CD4-positive, alpha-beta T cell treated with Interleukin-10 for 1 hour (primary cell): ENCODE results near the gene KCNH1.
A peak's percentile ranks its signal among the peaks of the same experiment; 100 is the strongest.
"Not testable (repeated sequence)": the region's sequence is repeated elsewhere in the genome, so short reads cannot be mapped to it uniquely, and the experiment has no call there.

Source experiments
- DNase-seq: peaks from one replicate; pipeline ENCODE4 v3.0.0-alpha.2; 2020

Gene KCNH1

DNA sequence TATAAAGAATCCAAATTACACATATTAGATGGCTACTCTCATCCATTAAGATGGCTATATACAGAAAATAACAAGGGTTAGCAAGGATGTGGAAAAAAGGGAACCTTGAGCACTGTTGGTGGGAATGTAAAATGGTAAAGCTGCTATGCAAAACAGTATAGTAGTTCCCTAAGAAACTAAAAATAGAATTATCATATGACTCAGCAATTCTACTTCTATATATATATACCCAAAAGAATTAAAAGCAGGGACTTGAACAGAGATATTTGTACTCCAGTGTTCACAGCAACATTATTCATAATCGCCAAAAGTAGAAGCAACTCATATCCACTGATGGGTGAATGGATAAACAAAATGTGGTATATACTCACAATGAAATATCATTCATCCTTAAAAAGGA is 126.1 kb downstream of the KCNH1 start:
- DNase-seq: no peak

DNA sequence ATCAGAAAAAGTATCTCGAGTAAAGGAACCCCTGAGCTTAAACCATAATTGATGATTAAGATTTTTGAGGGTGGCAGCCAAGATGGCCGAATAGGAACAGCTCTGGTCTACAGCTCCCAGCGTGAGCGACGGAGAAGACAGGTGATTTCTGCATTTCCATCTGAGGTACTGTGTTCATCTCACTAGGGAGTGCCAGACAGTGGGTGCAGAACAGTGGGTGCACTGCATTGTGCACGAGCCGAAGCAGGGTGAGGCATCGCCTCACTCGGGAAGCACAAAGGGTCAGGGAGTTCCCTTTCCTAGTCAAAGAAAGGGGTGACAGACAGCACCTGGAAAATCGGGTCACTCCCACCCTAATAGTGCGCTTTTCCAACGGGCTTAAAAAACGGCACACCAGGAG is 138.0 kb downstream of the KCNH1 start:
- DNase-seq: not testable (repeated sequence)

DNA sequence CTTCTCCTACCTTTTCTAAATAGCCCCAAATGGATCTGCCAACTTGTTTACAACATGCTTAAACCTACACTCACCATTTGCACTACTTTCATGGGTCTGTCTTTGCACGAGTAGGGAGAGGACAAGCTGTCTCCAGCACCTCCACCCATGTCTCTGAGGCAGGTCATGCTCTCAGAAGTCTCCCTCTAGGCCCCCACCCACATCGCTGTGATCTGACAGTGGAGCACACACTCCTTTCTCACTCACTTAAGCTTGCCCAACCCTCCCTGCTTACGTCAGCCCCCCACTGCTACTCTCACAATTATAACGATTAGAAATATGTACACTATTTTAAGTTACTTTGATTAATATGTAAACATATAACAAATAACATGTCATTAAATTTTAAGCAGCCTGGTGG is 141.1 kb downstream of the KCNH1 start:
- no peak for DNase-seq

DNA sequence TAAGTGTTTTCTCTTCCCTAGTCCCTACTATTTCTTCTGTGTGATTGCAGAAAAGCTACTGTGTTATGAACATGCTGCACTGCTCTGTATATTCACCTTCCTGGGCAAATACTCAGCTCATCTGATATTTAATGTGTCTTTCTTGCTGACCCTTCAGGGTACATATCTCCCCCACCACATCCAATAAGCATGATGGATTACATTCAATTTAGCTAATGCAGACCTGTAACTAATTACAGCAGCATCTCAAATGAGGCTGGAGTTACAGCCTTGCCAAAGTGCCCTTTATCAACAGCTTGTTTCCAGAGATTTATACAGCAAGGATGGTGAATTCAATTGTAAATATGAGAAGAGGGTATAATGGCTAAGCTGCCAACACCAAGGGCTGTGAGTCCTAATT is 144.0 kb downstream of the KCNH1 start:
- DNase-seq: no peak

DNA sequence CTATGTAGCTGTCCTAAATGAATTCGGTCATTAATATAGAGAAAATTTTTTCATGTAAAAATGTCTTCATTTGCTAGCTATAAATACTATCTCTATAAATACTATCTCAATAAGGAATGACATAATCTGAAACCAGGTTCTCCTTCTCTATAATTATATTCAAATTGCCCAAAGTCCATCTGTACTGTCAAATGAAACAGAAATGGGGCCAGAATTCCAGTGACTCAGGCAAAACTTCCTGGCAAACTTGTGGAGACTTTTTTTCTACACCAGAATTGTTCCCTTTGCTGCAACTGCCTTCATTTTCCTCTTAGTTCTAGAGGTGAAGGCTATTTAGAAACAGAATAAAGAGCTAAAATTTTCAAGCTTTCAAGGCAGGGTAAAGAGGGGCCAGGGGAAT is 152.5 kb downstream of the KCNH1 start:
- no peak for DNase-seq

DNA sequence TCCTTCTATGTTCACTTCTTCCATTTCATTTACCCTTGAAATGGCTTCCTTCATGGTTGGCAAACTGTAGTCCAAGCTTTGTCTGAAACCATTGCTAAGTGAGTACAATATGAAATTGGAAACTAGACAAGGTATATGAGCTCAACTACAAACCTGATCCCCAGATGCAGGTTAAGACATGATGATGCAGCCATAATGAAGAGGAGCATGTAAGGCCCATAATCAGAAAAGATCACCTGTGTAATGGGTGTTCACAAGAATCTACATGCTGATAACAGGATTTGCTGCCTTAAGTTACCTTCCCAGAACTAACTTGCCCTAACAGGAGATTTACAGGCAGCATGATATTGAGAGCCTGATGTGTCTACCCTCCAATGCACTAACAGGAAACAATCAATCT is 153.9 kb downstream of the KCNH1 start:
- DNase-seq: no peak

DNA sequence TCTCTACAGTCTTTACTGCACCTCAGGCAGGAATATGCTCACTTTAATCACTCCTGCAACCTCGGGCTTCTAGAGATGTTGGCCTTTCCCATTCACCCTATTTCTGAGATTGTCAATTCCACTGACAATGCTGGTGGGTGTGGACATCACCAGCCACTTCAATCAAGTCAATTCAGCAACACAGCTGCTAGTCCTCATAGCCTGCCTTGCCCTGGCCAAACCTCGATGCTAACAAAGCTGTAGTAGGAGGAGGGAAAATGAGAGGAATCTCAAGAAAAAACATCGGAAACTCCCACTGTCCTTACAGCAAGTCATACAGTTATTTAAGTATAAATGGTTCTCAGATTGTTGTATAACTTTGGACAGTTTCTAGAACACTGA is 155.0 kb downstream of the KCNH1 start:
- no peak for DNase-seq

DNA sequence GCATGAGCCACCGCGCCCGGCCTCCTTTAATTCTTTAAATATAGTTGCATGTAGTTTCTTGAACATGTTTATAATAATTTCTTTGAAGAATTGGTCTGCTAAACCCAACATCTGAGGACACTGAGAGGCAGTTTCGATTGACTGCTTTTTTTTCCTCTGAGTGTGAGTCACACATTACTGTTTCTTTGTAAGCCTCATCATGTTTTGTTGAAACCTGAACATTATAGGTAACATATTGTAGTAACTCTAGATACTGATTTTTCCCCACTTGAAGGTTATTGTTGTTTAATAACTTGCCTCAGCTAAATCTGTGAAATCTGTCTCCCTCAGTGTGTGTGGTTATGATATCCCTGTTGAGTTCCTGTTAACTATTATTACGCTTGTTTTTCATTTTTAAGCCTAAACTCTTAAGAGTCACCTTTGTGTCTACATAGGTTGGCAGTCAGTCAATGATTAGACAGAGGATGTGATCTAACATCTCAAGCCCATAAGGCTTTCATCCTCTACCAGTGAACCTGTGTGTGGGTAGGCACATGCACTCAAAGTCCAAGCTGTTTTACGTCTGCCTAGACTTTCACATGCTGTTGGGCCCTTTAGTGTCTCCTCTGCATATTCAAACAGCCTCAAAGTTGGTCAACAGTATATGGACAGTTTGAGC is 155.5 kb downstream of the KCNH1 start:
- DNase-seq: no peak

DNA sequence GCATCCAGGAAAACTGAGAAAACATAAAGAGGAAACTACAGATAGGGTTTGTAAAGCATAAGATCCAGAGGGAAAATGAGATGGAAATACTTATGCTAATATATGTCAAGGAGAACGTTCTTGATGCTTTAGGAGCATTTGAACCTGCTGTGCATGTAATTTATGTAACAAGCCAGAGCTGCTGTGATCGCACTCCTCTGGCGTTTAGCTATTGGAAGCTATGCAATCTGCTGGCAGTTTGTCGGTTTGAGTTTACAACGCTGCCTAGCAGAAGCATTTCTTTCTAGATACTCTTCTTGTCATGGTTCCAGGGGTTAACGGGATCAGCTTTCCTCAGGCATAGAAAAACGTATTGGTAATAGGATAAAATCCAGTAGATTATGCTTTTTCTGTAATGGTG is 182.7 kb downstream of the KCNH1 start:
- DNase-seq: no peak

DNA sequence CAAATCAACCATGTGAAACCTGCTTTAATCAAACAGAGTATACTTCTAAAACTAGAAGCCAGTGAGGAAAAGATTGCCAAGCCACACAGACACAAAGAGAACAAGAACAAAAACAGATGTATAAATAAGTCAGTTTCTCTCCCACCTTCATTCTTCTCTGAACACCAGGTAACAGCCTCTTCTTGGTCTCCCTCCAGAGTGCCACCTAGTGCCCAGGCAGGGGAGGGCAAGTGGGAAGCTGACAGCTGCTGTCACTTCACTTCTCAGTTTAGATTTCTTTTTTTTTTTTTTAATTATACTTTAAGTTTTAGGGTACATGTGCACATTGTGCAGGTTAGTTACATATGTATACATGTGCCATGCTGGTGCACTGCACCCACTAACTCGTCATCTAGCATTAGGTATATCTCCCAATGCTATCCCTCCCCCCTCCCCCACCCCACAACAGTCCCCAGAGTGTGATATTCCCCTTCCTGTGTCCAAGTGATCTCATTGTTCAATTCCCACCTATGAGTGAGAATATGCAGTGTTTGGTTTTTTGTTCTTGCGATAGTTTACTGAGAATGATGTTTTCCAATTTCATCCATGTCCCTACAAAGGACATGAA is 183.9 kb downstream of the KCNH1 start:
- DNase-seq: peak; percentile 45

DNA sequence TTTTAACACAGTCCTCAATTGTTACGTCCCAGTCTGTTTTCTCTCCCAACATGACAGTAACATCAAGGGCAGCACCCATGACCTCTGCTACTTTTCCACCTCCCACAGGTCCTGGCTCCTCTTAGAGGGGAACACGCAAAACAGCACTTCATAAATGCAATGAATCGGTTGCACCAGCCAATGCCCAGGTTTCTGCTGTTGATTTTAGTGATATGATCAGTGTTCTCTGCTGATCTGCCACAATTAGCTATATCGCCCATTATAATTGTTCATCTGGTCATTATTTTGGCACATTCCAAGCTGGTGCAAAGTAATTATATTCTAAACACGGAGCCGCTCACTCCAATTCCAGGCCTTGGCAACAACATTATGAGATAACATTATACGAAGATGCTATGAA is 184.5 kb downstream of the KCNH1 start:
- DNase-seq: no peak

DNA sequence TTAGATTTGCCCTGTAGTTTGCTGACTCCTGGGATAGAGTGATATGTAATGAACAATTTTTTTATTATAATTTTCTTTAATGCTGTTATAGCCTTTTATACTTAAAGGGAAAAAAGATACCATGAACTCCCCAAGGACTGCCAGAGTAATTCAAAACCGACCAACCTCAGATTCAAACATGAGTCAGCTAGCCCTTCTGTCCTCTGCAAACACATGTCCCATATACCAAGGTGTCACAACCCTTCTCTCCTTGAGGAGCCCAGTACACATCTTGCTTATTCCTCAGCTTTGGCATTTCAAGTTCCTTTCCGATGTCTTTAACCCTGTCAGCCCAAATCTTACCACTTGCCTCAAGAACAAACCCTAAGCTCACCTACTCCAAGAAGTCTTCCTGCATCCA is 184.9 kb downstream of the KCNH1 start:
- DNase-seq: no peak

DNA sequence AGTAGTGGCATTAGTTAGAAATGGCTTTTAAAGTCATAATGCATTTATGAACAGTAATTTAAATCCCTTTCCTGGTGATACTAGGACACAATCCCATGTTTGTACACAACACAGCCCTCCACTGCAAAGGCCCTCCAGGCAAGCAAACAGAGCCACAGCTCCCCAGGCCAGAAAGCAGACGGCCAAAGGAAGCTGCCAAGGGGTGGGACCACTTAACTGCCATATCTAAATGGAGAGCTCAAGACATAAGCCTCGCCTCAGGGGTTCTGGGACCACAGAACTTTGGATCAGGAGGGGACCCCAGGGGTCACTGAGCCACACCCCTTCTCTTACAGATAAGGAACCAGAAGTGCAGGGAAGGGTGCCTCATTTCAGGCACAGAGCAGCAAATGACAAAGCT is 189.7 kb downstream of the KCNH1 start:
- no peak for DNase-seq

DNA sequence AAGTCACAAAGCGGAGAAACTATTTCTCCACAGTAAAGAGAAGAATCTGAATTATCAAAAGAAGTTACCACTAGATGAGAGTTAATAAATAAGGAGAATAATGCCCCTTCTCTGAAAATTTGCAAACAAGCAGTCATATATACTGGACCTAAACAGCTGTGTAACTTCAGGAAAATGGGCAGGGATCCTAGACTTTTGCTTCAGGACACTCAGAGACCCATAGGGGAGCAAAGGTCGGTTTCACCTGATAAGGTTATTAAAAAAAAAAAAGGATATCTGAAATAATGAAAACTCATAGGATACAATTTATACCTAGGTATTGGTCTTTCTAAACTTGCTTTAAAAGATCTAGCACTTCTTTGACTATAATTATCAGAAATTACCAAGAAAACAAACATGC is 191.4 kb downstream of the KCNH1 start:
- no peak for DNase-seq

DNA sequence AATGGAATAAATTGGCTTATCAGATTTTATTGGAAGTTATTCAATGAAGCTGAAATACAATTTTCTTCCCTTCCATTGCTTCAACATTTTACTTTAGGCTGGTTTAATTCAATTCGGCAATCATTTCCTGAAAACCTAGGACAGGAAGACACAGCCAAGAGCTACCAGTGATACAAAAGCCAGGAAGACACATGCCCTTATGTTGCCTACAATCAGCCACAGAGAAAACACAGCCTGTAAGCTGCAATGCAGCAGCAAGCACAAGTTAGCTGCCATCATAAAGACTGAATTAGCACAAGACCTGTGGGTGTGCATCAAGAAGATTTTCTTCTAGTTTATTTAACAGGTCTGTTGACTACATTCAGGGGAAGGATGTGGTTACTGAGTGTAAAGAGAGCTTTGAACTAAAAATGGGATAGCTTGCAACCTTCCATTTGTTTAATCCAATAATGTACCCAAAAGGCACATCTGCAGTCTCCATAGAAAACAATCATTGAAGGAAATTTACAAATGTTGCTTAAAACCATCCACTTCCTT is 193.8 kb downstream of the KCNH1 start:
- DNase-seq: no peak

DNA sequence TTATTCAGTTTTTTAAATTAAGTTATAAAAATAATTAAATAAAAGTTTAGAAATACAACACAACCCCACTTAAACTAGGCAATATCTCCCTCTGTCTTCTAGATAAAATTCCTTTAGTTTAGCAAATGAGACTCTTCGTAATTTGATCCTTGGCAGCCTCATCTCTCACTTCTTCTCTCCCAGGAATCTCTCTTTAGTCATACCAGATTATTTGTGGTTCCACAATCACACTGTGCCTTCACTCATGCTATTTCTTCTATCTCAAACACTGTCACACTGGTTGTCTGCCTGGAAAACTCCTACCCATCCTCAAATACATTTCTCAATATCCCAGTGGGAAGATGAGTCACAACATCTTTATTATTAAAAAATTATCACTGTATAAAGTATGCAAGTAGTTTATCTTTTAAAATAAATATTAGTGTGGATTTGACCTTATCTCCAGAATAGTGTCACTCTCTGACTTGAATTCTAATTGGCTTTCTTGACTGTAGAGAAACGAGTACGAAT is 195.5 kb downstream of the KCNH1 start:
- DNase-seq: no peak

DNA sequence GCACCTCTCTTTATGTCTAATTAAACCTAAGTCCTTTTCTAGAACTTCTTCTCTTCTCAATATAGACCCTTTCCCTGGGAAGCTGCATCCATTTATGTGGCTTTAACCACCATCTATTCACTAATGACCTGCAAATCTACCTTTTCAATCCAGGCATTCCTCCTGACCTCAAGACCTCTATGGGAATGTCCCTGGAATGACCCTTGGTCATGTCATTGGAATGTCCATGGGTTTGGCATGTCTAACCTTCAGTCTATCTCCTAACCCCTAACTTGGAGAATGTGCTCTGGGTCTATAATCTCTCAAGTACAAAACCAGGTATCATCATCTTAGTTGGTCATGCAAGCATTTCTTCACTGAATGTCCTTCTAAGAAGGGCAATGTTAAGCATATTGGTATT is 196.1 kb downstream of the KCNH1 start:
- no peak for DNase-seq

DNA sequence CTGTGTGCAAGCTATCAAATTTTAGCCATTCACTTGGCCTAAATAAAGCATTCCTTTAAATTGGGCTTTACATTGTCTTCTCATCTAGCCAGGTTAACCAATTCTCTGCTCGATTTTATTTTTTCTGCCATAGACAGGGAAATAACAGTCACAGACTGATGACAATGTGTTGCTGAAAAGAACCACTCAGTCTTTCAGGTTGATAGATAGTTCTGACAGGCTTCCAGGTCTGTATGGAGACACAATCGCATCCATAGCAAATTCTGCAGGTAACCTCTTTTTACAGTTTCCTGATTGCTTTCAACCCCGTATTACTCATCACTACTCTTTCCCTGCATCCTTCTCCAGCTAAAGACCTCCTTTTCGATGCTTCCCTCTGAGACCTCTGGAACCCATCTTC is 198.0 kb downstream of the KCNH1 start:
- no peak for DNase-seq

DNA sequence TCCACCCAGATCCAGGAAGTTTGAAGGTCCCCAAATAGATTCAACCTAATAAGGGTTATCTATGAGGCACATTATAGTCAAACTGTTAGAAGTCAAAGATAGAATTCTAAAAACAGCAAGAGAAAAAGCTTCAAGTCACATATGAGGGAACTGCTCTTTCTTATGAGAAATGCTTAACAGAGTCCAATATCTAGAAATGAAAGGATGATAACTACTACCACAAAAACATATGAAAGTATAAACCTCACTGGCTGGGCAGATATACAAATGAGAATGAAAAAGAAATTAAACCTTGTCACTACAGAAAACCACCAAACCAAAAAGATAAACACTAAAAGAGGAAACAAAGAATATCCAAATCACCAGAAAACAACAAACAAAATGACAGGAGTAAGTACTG is 201.8 kb downstream of the KCNH1 start:
- no peak for DNase-seq

DNA sequence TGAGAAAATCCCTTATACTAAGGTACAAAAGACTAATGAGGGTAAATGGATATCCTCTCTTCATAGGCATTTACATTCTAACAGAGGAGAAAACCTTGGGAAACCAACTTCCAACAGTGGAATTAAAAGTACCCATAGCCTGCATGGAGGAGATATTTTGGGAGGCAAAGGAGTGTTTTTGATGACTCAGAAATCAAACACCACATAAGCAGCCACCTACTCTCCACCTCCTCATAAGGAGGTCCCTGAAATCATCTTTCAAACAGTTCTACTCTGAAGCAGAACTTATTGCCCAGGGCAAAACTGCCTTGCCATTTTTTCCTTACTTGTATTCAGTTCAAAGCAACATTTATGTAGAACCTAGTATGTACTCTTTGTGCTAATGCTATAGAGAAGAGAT is 211.3 kb downstream of the KCNH1 start:
- no peak for DNase-seq

DNA sequence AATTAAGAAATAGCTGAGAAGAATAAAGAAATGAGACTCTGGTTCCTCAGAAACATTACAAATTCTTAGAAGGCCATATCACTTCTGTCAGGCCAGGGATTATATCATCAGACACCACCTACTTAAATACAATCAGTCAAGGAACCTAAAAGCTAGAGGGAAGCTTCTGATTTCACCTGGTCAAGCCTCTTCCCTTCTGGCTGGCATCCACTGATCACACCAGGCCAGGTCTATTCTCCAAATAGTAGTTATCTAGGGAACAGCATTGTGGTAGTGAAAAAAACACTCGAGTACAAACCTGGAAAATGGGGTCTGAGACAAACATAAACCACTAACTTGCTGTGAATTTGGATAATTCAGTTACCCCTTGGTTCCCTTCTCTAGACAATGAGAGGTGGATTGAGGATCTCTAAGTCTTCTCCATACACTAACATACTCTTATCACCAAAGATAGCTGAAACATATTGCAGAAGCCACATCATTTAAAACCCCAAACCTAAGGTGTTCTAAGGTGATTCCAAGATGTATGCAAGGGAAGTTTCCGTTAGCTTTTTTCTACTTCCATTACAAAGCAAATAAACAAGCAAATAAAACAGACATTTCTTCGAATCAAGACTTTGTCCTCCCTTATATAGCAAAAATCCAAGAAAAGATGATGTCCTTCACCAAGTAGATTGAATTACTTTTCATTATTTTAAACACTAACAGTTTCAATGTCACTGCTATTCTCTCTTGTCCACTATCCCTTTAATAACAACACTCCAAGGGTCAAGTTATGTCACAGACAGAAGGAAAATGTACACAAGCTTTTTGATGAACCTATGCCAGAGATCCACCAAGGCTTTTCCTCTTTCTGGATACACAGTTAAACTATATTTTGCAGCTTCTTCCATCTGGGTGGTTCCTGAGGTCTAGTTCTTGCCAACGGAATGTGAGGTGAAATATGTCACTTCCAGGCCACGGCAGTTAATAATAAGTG is 212.9 kb downstream of the KCNH1 start:
- no peak for DNase-seq

DNA sequence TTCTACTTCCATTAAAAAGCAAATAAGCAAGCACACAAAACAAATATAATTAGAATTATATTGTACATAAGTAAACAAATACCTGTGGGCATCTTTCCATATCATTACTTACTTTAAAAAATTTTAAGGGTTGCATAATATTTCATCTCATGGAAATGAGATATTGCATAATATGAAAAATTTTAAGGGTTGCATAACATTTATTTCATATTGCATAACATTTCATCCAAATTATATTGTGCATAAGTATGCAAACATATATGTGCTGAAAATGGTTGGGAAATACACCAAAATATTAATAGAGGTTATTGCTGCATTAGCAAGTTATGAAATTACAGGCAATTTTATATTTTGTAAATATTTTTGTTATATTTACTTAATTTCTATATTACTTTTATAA is 213.7 kb downstream of the KCNH1 start:
- no peak for DNase-seq

DNA sequence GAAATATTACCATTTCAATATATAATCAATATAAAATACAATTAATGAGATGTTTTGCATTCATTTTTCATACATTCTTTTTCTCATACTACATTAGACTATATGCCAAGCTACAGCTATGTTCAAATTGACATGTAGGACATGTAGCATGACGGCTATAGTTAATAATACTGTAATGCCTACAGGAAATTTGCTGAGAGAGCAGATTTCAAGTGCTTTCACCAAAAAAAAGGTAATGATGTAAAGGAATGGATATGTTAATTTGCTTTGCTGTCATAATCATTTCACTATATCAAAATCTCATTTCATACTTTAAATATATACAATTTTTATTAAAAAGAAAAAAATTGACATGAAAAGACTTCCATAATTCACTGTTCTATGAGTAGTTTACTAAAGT is 215.1 kb downstream of the KCNH1 start:
- DNase-seq: no peak
